DOHH2 (cell line): Measurements from ENCODE around the gene TNRC6C.

ENCODE experiments used
- H3F3A ChIP-seq: fragments of 200-600 bp; sonication (generic), shearing (Covaris generic); 2 replicates; pipeline ENCODE4 v1.6.0; 2016; ENCODE audit warnings: antibody characterized with exemption, mild to moderate bottlenecking; ENCODE audit not compliant: control insufficient read depth, insufficient read depth
- H3K27ac ChIP-seq: fragments of 200-600 bp; sonication (generic); 2 replicates; pipeline ENCODE4 v1.5.1; 2014; ENCODE audit warnings: low read depth, mild to moderate bottlenecking, low read length, moderate library complexity
- H3K27me3 ChIP-seq: fragments of 200-600 bp; sonication (generic); 2 replicates; pipeline ENCODE4 v1.6.1; 2014; ENCODE audit warnings: mild to moderate bottlenecking, low read length, mixed read lengths; ENCODE audit not compliant: control insufficient read depth
- H3K36me3 ChIP-seq: fragments of 200-600 bp; sonication (generic); 2 replicates; pipeline ENCODE4 v1.6.1; 2014; ENCODE audit warnings: mild to moderate bottlenecking, low read length, moderate library complexity, mixed read lengths; ENCODE audit not compliant: control insufficient read depth
- H3K4me1 ChIP-seq: fragments of 200-600 bp; sonication (generic); 2 replicates; pipeline ENCODE4 v1.6.1; 2014; ENCODE audit warnings: mild to moderate bottlenecking, low read length, mixed read lengths; ENCODE audit not compliant: control insufficient read depth
- H3K4me2 ChIP-seq: fragments of 200-600 bp; sonication (generic); 2 replicates; pipeline ENCODE4 v1.6.0; 2014; ENCODE audit warnings: mild to moderate bottlenecking, low read length, moderate library complexity
- H3K4me3 ChIP-seq: fragments of 200-600 bp; sonication (generic); 2 replicates; pipeline ENCODE4 v1.5.1; 2014; ENCODE audit warnings: mild to moderate bottlenecking, low read length, mixed read lengths
- H3K79me2 ChIP-seq: fragments of 200-600 bp; sonication (generic); 2 replicates; pipeline ENCODE4 v1.6.1; 2014; ENCODE audit warnings: mild to moderate bottlenecking, low read length, mixed read lengths; ENCODE audit not compliant: control insufficient read depth
- H3K9me2 ChIP-seq: fragments of 200-600 bp; sonication (generic); replicated peaks from 2 replicates; pipeline ENCODE4 v1.6.1; 2014; ENCODE audit warnings: mild to moderate bottlenecking, low read length, mixed read lengths; ENCODE audit not compliant: control insufficient read depth
- H3K9me3 ChIP-seq: fragments of 200-600 bp; sonication (generic); 2 replicates; pipeline ENCODE4 v1.6.1; 2014; ENCODE audit warnings: antibody characterized with exemption, low read length, mixed read lengths; ENCODE audit not compliant: control insufficient read depth, insufficient read depth
- H4K20me1 ChIP-seq: fragments of 200-600 bp; sonication (generic); 2 replicates; pipeline ENCODE4 v1.6.0; 2014; ENCODE audit warnings: low read depth, mild to moderate bottlenecking, antibody characterized with exemption, low read length, moderate library complexity; ENCODE audit not compliant: control insufficient read depth, insufficient read depth
- CTCF ChIP-seq: fragments of 200-600 bp; sonication (generic); IDR thresholded peaks from one replicate; pipeline ENCODE4 v1.5.1; 2014; ENCODE audit warnings: antibody characterized with exemption, mild to moderate bottlenecking, low read depth, low read length; ENCODE audit not compliant: poor library complexity, severe bottlenecking
- EZH2phosphoT487 ChIP-seq: fragments of 200-600 bp; sonication (generic); IDR thresholded peaks from 2 replicates; pipeline ENCODE4 v1.6.1; 2017; ENCODE audit warnings: borderline replicate concordance, mild to moderate bottlenecking, antibody characterized with exemption, low read length, moderate library complexity, mixed read lengths

The TNRC6C gene

GRCh38 chr17:78125138-78125913 is 166.8 kb downstream of the TNRC6C start:
- H3K27ac ChIP-seq = peak overlapping the region; percentile 90
- peaks cover 70% of the 10 kb centered on the region for H3K36me3 ChIP-seq
- H3K79me2 ChIP-seq = peaks cover 86% of the 10 kb centered on the region
- no peaks in the 10 kb centered on the region for H3K9me2 ChIP-seq
- no peaks in the 10 kb centered on the region for H4K20me1 ChIP-seq
- H3K4me3 ChIP-seq = peak overlapping the region; percentile 95
- peaks cover 16% of the 10 kb centered on the region for H3F3A ChIP-seq
- H3K9me3 ChIP-seq = no peaks in the 10 kb centered on the region
- TF ChIP-seq EZH2phosphoT487 = no peak
- no peak for TF ChIP-seq CTCF
- no peaks in the 10 kb centered on the region for H3K27me3 ChIP-seq
- peaks cover 88% of the 10 kb centered on the region for H3K4me1 ChIP-seq
- H3K4me2 ChIP-seq = peak overlapping the region; percentile 99

GRCh38 chr17:78125976-78126894 is 167.7 kb downstream of the TNRC6C start:
- peaks cover 91% of the 10 kb centered on the region for H3K4me1 ChIP-seq
- H3K79me2 ChIP-seq = peaks cover 90% of the 10 kb centered on the region
- TF ChIP-seq EZH2phosphoT487 (no peak), CTCF (no peak)
- H3K9me2 ChIP-seq = no peaks in the 10 kb centered on the region
- H4K20me1 ChIP-seq = no peaks in the 10 kb centered on the region
- H3K27ac ChIP-seq = peak overlapping the region; percentile 90
- H3K4me3 ChIP-seq = peak overlapping the region; percentile 95
- peaks cover 17% of the 10 kb centered on the region for H3F3A ChIP-seq
- H3K4me2 ChIP-seq = peak overlapping the region; percentile 99
- H3K9me3 ChIP-seq = no peaks in the 10 kb centered on the region
- peaks cover 69% of the 10 kb centered on the region for H3K36me3 ChIP-seq
- no peaks in the 10 kb centered on the region for H3K27me3 ChIP-seq

- Histone ChIP-seq H3K4me3 (peak overlapping the region; percentile 95), H3K27me3 (no peaks in the 10 kb centered on the region), H3K9me2 (no peaks in the 10 kb centered on the region), H3K9me3 (no peaks in the 10 kb centered on the region), H3K36me3 (peaks cover 69% of the 10 kb centered on the region), H3K79me2 (peaks cover 90% of the 10 kb centered on the region), H4K20me1 (no peaks in the 10 kb centered on the region), H3K4me2 (peak overlapping the region; percentile 99), H3K4me1 (peaks cover 84% of the 10 kb centered on the region), H3K27ac (peak overlapping the region; percentile 90), H3F3A (peaks cover 17% of the 10 kb centered on the region)
- TF ChIP-seq EZH2phosphoT487 = no peak
- no peak for TF ChIP-seq CTCF
These were observed 168.4 kb downstream of the TNRC6C start for GRCh38 chr17:78126895-78127238.
